NCI-H345 treated with DMSO at 0.1 percent for 48 hours (cell line): ENCODE measurements around the gene FAM156B.
"Not testable (repeated sequence)": the region's sequence is repeated elsewhere in the genome, so short reads cannot be mapped to it uniquely, and the experiment has no call there.

ENCODE experiments used
- DNase-seq: peaks from one replicate; lab custom pipeline; 2025; ENCODE audit not compliant: unreplicated experiment; lab: John Stamatoyannopoulos, UW

The FAM156B gene

GRCh38 chrX:52896855-52897709, at the start of gene FAM156B:
FAM156B (plus strand) TSS chrX:52897330; CDS start chrX:52907226, 9,896 bp downstream.
- not testable (repeated sequence) for DNase-seq

- no peak for DNase-seq
These were observed 44.8 kb upstream of the FAM156B start for GRCh38 chrX:52852110-52852860.

GRCh38 chrX:52856991-52857525, 40.1 kb upstream of the FAM156B start:
- DNase-seq: not testable (repeated sequence)

GRCh38 chrX:52865343-52865998, 31.7 kb upstream of the FAM156B start:
- DNase-seq: no peak

GRCh38 chrX:52867610-52868348, 29.4 kb upstream of the FAM156B start, which contains the start of gene XAGE3:
XAGE3 (minus strand) TSS chrX:52868083; CDS start chrX:52867133, 950 bp downstream.
- DNase-seq: no peak

- DNase-seq: no peak
These were observed 27.1 kb upstream of the FAM156B start for GRCh38 chrX:52870046-52870445.

- DNase-seq: not testable (repeated sequence)
These were observed 23.3 kb upstream of the FAM156B start for GRCh38 chrX:52873825-52874224.

GRCh38 chrX:52874661-52875060, 22.5 kb upstream of the FAM156B start:
- DNase-seq: no peak

GRCh38 chrX:52875436-52875835, 21.7 kb upstream of the FAM156B start:
- DNase-seq: not testable (repeated sequence)

GRCh38 chrX:52876386-52876785, 20.7 kb upstream of the FAM156B start:
- DNase-seq: not testable (repeated sequence)

- not testable (repeated sequence) for DNase-seq
These were observed 9.7 kb upstream of the FAM156B start for GRCh38 chrX:52887459-52887858.

GRCh38 chrX:52888090-52888489, 9.0 kb upstream of the FAM156B start:
- DNase-seq: not testable (repeated sequence)

- not testable (repeated sequence) for DNase-seq
These were observed 692 bp upstream of the FAM156B start for GRCh38 chrX:52896438-52896837.

GRCh38 chrX:52905531-52905930, 8.4 kb downstream of the FAM156B start:
- not testable (repeated sequence) for DNase-seq

GRCh38 chrX:52906072-52906471, 8.9 kb downstream of the FAM156B start:
- DNase-seq: not testable (repeated sequence)

GRCh38 chrX:52907137-52907536, 10.0 kb downstream of the FAM156B start:
- DNase-seq: not testable (repeated sequence)

- not testable (repeated sequence) for DNase-seq
These were observed 10.8 kb downstream of the FAM156B start for GRCh38 chrX:52907900-52908299.

- not testable (repeated sequence) for DNase-seq
These were observed 12.3 kb downstream of the FAM156B start for GRCh38 chrX:52909313-52909969.

GRCh38 chrX:52913681-52914080, 16.6 kb downstream of the FAM156B start:
- DNase-seq: not testable (repeated sequence)

GRCh38 chrX:52914704-52915103, 17.6 kb downstream of the FAM156B start:
- DNase-seq: not testable (repeated sequence)
